CD4-positive, alpha-beta T cell (primary cell): ENCODE measurements around the gene GALNT12. TPM values are rescaled to one million over a fixed set of nuclear protein-coding genes. Genes with fewer than 3 reads are reported as not detected.

Source experiments
- ATAC-seq: fragments of 200-7000 bp; cut with Tn5 transposase; one replicate; pipeline ENCODE4 v1.10.0; 2022; ENCODE audit warnings: mild to moderate bottlenecking; ENCODE audit not compliant: poor library complexity
- CTCF ChIA-PET: fragments of 350-600 bp; sonication (Branson Sonifier 250); formaldehyde crosslinking; loops from one replicate; lab custom pipeline; 2021; ENCODE audit warnings: antibody characterized with exemption, inconsistent platforms; lab: Charles Lee
- POLR2A ChIA-PET: fragments of 350-600 bp; sonication (Branson Sonifier 250); formaldehyde crosslinking; loops from one replicate; lab custom pipeline; 2021; ENCODE audit warnings: antibody characterized with exemption, inconsistent platforms; lab: Charles Lee
- DNase-seq, 14 experiments: peaks; one replicate each; pipeline ENCODE4 v3.0.0-alpha.2; 2013 to 2020; ENCODE audit warnings: mixed read lengths in 2 of 14
- H3K27ac ChIP-seq, 2 donors: one replicate each; pipeline versions ENCODE4 v1.5.1 to v1.7.0; 2013; ENCODE audit warnings: low read length in 2 of 2, low read depth in 1 of 2, mild to moderate bottlenecking in 1 of 2
- H3K27me3 ChIP-seq, 2 experiments: 1 replicate in 1 of 2; 2 replicates in 1 of 2; pipeline versions ENCODE4 v1.6.1 to v1.7.0; 2013; ENCODE audit warnings: low read length in 2 of 2, control low read depth in 1 of 2, mild to moderate bottlenecking in 1 of 2, moderate library complexity in 1 of 2; ENCODE audit not compliant: insufficient read depth in 2 of 2, control insufficient read depth in 1 of 2
- H3K36me3 ChIP-seq: one replicate; pipeline ENCODE4 v1.6.1; 2013; ENCODE audit warnings: low read length, control low read depth; ENCODE audit not compliant: insufficient read depth
- H3K4me1 ChIP-seq: one replicate; pipeline ENCODE4 v1.6.1; 2013; ENCODE audit warnings: low read length, control low read depth; ENCODE audit not compliant: insufficient read depth
- H3K4me3 ChIP-seq: one replicate; pipeline ENCODE4 v1.5.1; 2013; ENCODE audit warnings: mild to moderate bottlenecking, low read length, moderate library complexity
- H3K9me3 ChIP-seq, 2 experiments: 1 replicate in 1 of 2; 2 replicates in 1 of 2; pipeline versions ENCODE4 v1.6.1 to v1.7.0; 2013; ENCODE audit warnings: low read length in 2 of 2, mild to moderate bottlenecking in 2 of 2, control low read depth in 1 of 2, moderate library complexity in 1 of 2; ENCODE audit not compliant: control insufficient read depth in 1 of 2, insufficient read depth in 1 of 2
- H3K27ac Mint-ChIP-seq: one replicate; pipeline ENCODE4 v1.8.0; 2020; ENCODE audit warnings: mixed read lengths
- H3K27me3 Mint-ChIP-seq: one replicate; pipeline ENCODE4 v1.8.0; 2021; ENCODE audit warnings: mixed read lengths
- H3K36me3 Mint-ChIP-seq: one replicate; pipeline ENCODE4 v1.8.0; 2021; ENCODE audit warnings: low read depth, mixed read lengths
- H3K4me1 Mint-ChIP-seq: one replicate; pipeline ENCODE4 v1.8.0; 2021; ENCODE audit warnings: low read depth, mixed read lengths
- H3K4me3 Mint-ChIP-seq: one replicate; pipeline ENCODE4 v1.8.0; 2020; ENCODE audit warnings: mild to moderate bottlenecking, mixed read lengths
- H3K9me3 Mint-ChIP-seq: one replicate; pipeline ENCODE4 v1.8.0; 2020; ENCODE audit warnings: mixed read lengths
- CTCF ChIP-seq: fragments of 200-600 bp; IDR thresholded peaks from one replicate; pipeline ENCODE4 v1.8.0; 2022; ENCODE audit warnings: antibody characterized with exemption, mild to moderate bottlenecking
- intact Hi-C, 2 experiments: fragments of 100-400 bp; cut with DNase I in 1 of 2; cut with micrococcal nuclease in 1 of 2; formaldehyde crosslinking; loops; one replicate each; pipeline versions ENCODE4 v1.15.1 to v1.9.0; 2023 to 2025; cut with DNase I, micrococcal nuclease
- total RNA-seq, 174 experiments: library from RNA in 2 of 174; stranded (reverse) in 2 of 174; gene quantifications; one replicate each; pipeline ENCODE4 v1.2.3 and lab custom pipeline; 2021 to 2026

The GALNT12 gene
- total RNA-seq, 2 experiments from 2014 or later = 8.7 to 11.5 TPM

GRCh38 chr9:98797491-98797890, 10.0 kb upstream of the GALNT12 start:
- peak overlapping the region; percentile 94 for H3K4me3 Mint-ChIP-seq
- no peak for TF ChIP-seq CTCF
- no peaks in the 10 kb centered on the region for H3K36me3 ChIP-seq
- DNase-seq = no peak
- no peaks in the 10 kb centered on the region for H3K27me3 Mint-ChIP-seq
- peaks cover 22% of the 10 kb centered on the region for H3K4me1 ChIP-seq
- peaks cover 0 to 4% of the 10 kb centered on the region in 2 experiments for H3K27me3 ChIP-seq
- H3K27ac ChIP-seq = no peak overlapping the region
- H3K36me3 Mint-ChIP-seq = peaks cover 6% of the 10 kb centered on the region
- no peaks in the 10 kb centered on the region for H3K9me3 Mint-ChIP-seq
- ATAC-seq = no peak
- no peaks in the 10 kb centered on the region for H3K9me3 ChIP-seq
- ChIA-PET POLR2A (interaction anchor here (2.3 kb wide), 1 partner anchor 11 kb away, joined by 15 read pairs; the partner anchor contains the start of gene GALNT12), CTCF (interaction anchor here (0.8 to 1.6 kb wide), 2 partner anchors 9 to 12 kb away, joined by 3 read pairs; no protein-coding TSS in a partner anchor)
- no peak overlapping the region for H3K4me3 ChIP-seq
- H3K4me1 Mint-ChIP-seq = peaks cover 29% of the 10 kb centered on the region
- peak overlapping the region; percentile 72 for H3K27ac Mint-ChIP-seq
- intact Hi-C loops = loop anchor here in 1 of 2 experiments (5.0 to 10.0 kb wide), 4 partner anchors 425 to 1627 kb away; partner anchors contain the start of genes ALG2, MSANTD3, NR4A3 and SEC61B

- Mint-ChIP-seq H3K27ac (peak overlapping the region; percentile 72), H3K36me3 (peaks cover 6% of the 10 kb centered on the region), H3K4me3 (peak overlapping the region; percentile 88), H3K9me3 (no peaks in the 10 kb centered on the region), H3K4me1 (peaks cover 24% of the 10 kb centered on the region), H3K27me3 (peaks cover 1% of the 10 kb centered on the region)
- Histone ChIP-seq H3K36me3 (no peaks in the 10 kb centered on the region), H3K4me3 (no peak overlapping the region), H3K27ac (no peak overlapping the region), H3K9me3 (no peaks in the 10 kb centered on the region), H3K4me1 (peaks cover 22% of the 10 kb centered on the region), H3K27me3 (peaks cover 4% of the 10 kb centered on the region in 2 experiments)
- intact Hi-C loops = loop anchor here in 1 of 2 experiments (1.0 to 10.0 kb wide), 5 partner anchors 9 to 1627 kb away; partner anchors contain the start of genes ALG2, GALNT12, MSANTD3 and NR4A3
- TF ChIP-seq CTCF = no peak
- DNase-seq (no peak), ATAC-seq (no peak)
- POLR2A ChIA-PET = no interaction called here
- CTCF ChIA-PET = no interaction called here
These were observed 9.2 kb upstream of the GALNT12 start for GRCh38 chr9:98798254-98798653.

- no peaks in the 10 kb centered on the region for H3K36me3 ChIP-seq
- no peaks in the 10 kb centered on the region for H3K9me3 Mint-ChIP-seq
- H3K4me1 Mint-ChIP-seq = peaks cover 10% of the 10 kb centered on the region
- peaks cover 7% of the 10 kb centered on the region for H3K4me1 ChIP-seq
- H3K27me3 ChIP-seq = peaks cover 4% of the 10 kb centered on the region in 2 experiments
- H3K27ac Mint-ChIP-seq = no peak overlapping the region
- H3K27ac ChIP-seq = no peak overlapping the region
- H3K36me3 Mint-ChIP-seq = peaks cover 6% of the 10 kb centered on the region
- DNase-seq (no peak), ATAC-seq (no peak)
- H3K4me3 ChIP-seq = no peak overlapping the region
- no peaks in the 10 kb centered on the region for H3K9me3 ChIP-seq
- ChIA-PET POLR2A (no interaction called here), CTCF (no interaction called here)
- intact Hi-C loops = loop anchor here in 1 of 2 experiments (10.0 kb wide), 5 partner anchors 343 to 1303 kb away; partner anchors contain the start of genes NCBP1, STX17 and TSTD2
- no peak overlapping the region for H3K4me3 Mint-ChIP-seq
- TF ChIP-seq CTCF = no peak
- H3K27me3 Mint-ChIP-seq = peaks cover 8% of the 10 kb centered on the region
These were observed 5.9 kb upstream of the GALNT12 start for GRCh38 chr9:98801561-98801960.
